SK-N-SH (cell line): ENCODE measurements around the gene NFYA. TPM values are rescaled to one million over a fixed set of nuclear protein-coding genes. Genes with fewer than 3 reads are reported as not detected.

Experiments
- CTCF ChIA-PET: fragments of 300-600, 350-600 bp; formaldehyde crosslinking; extraction: SDS; loops from one replicate; lab custom pipeline; 2021; lab: Yijun Ruan, JAX
- POLR2A ChIA-PET: fragments of 350-600 bp; sonication (Branson Sonifier 250); formaldehyde crosslinking; extraction: SDS; loops from one replicate; lab custom pipeline; 2020; ENCODE audit warnings: antibody characterized with exemption, inconsistent platforms; lab: Yijun Ruan, JAX
- DNase-seq: peaks from one replicate; pipeline ENCODE4 v3.0.0; 2012
- H2AFZ ChIP-seq: fragments of 200-600 bp; sonication (generic); 2 replicates; pipeline ENCODE4 v1.8.1; 2016; ENCODE audit warnings: antibody characterized with exemption, mild to moderate bottlenecking, low read depth
- H3F3A ChIP-seq: fragments of 200-600 bp; sonication (generic); replicated peaks from 2 replicates; pipeline ENCODE3; 2016; ENCODE audit warnings: antibody characterized with exemption, mild to moderate bottlenecking; ENCODE audit not compliant: insufficient read depth
- H3K27ac ChIP-seq, 2 experiments: fragments of 200-500 bp in 1 of 2; fragments of 200-600 bp in 1 of 2; sonication (Bioruptor generic) in 1 of 2; sonication (generic), shearing (Covaris generic) in 1 of 2; 2 replicates each; pipeline versions ENCODE4 v1.5.1 to v1.6.1; 2014 to 2016; ENCODE audit warnings: low read depth in 2 of 2, inconsistent platforms in 1 of 2, low read length in 1 of 2, mild to moderate bottlenecking in 1 of 2, mixed read lengths in 1 of 2
- H3K27me3 ChIP-seq: fragments of 200-600 bp; sonication (generic), shearing (Covaris generic); 2 replicates; pipeline ENCODE4 v1.6.1; 2016; ENCODE audit warnings: mixed run types; ENCODE audit not compliant: insufficient read depth
- H3K36me3 ChIP-seq, 2 experiments: fragments of 200-500 bp in 1 of 2; fragments of 200-600 bp in 1 of 2; sonication (Bioruptor generic) in 1 of 2; sonication (generic) in 1 of 2; replicated peaks in 1 of 2; 2 replicates each; pipeline versions ENCODE3 to v1.5.1; 2014 to 2016; ENCODE audit warnings: low read length in 1 of 2, mild to moderate bottlenecking in 1 of 2; ENCODE audit not compliant: insufficient read depth in 2 of 2, control insufficient read depth in 1 of 2
- H3K4me1 ChIP-seq, 2 experiments: fragments of 200-500 bp in 1 of 2; fragments of 200-600 bp in 1 of 2; sonication (Bioruptor generic) in 1 of 2; sonication (generic), shearing (Covaris generic) in 1 of 2; 2 replicates each; pipeline versions ENCODE4 v1.5.1 to v1.6.1; 2014 to 2016; ENCODE audit warnings: low read depth in 1 of 2, low read length in 1 of 2, mixed run types in 1 of 2; ENCODE audit not compliant: insufficient read depth in 2 of 2, control insufficient read depth in 1 of 2
- H3K4me2 ChIP-seq: fragments of 200-600 bp; sonication (generic), shearing (Covaris generic); 2 replicates; pipeline ENCODE4 v1.6.1; 2017; ENCODE audit warnings: mixed run types
- H3K4me3 ChIP-seq, 2 experiments: fragments of 200-500 bp in 1 of 2; fragments of 200-600 bp in 1 of 2; sonication (Bioruptor generic) in 1 of 2; sonication (generic), shearing (Covaris generic) in 1 of 2; 2 replicates each; pipeline versions ENCODE4 v1.5.1 to v1.8.1; 2014 to 2016; ENCODE audit warnings: low read depth in 2 of 2, inconsistent platforms in 1 of 2, low read length in 1 of 2, mild to moderate bottlenecking in 1 of 2, mixed read lengths in 1 of 2, moderate library complexity in 1 of 2
- H3K79me2 ChIP-seq: fragments of 200-600 bp; sonication (generic); 2 replicates; pipeline ENCODE4 v1.8.1; 2017; ENCODE audit warnings: mild to moderate bottlenecking; ENCODE audit not compliant: insufficient read depth
- H3K9ac ChIP-seq: fragments of 200-600 bp; sonication (generic); 2 replicates; pipeline ENCODE4 v1.6.1; 2017; ENCODE audit warnings: mixed run types
- H3K9me2 ChIP-seq: fragments of 200-600 bp; sonication (generic); 2 replicates; pipeline ENCODE4 v1.6.1; 2017; ENCODE audit warnings: mixed run types
- H3K9me3 ChIP-seq: fragments of 200-600 bp; sonication (generic); 2 replicates; pipeline ENCODE4 v1.6.1; 2017; ENCODE audit warnings: mixed run types, mild to moderate bottlenecking, moderate library complexity
- H4K20me1 ChIP-seq: fragments of 200-600 bp; sonication (generic); 2 replicates; pipeline ENCODE4 v1.6.1; 2017; ENCODE audit warnings: mild to moderate bottlenecking, mixed run types; ENCODE audit not compliant: insufficient read depth
- CHD2 ChIP-seq: fragments of 150-350 bp; IDR thresholded peaks from 2 replicates; pipeline ENCODE4 v1.6.1; 2018; ENCODE audit warnings: low read length; ENCODE audit not compliant: partially characterized antibody
- EZH2phosphoT487 ChIP-seq: fragments of 200-600 bp; sonication (generic); IDR thresholded peaks from 2 replicates; pipeline ENCODE4 v1.6.1; 2017; ENCODE audit warnings: low read depth, mixed run types, mild to moderate bottlenecking, antibody characterized with exemption, moderate library complexity, borderline replicate concordance
- FOXJ3 ChIP-seq: sonication (generic); formaldehyde crosslinking; IDR thresholded peaks from 2 replicates; pipeline ENCODE4 v1.5.1; 2020; ENCODE audit warnings: mild to moderate bottlenecking, missing genetic modification reagents
- FOXM1 ChIP-seq: IDR thresholded peaks from 2 replicates; pipeline ENCODE4 v1.4.0; 2012; ENCODE audit warnings: low read depth, mild to moderate bottlenecking
- JUND ChIP-seq: IDR thresholded peaks from 2 replicates; pipeline ENCODE4 v1.4.0; 2012
- MAX ChIP-seq: IDR thresholded peaks from 2 replicates; pipeline ENCODE4 v1.4.0; 2012; ENCODE audit warnings: low read depth
- MEF2A ChIP-seq: IDR thresholded peaks from 2 replicates; pipeline ENCODE4 v1.4.0; 2012; ENCODE audit warnings: low read depth, borderline replicate concordance
- MXI1 ChIP-seq: IDR thresholded peaks from 2 replicates; pipeline ENCODE4 v1.6.1; 2012; ENCODE audit warnings: mild to moderate bottlenecking, low read depth, low read length, improper control_type of control experiment
- NFIC ChIP-seq: IDR thresholded peaks from 2 replicates; pipeline ENCODE4 v1.4.0; 2012; ENCODE audit warnings: borderline replicate concordance
- NRF1 ChIP-seq: IDR thresholded peaks from 2 replicates; pipeline ENCODE4 v1.6.1; 2012; ENCODE audit warnings: low read depth, mild to moderate bottlenecking, low read length
- RAD21 ChIP-seq: IDR thresholded peaks from 2 replicates; pipeline ENCODE4 v1.6.1; 2012; ENCODE audit warnings: mild to moderate bottlenecking, low read length
- REST ChIP-seq: IDR thresholded peaks from 2 replicates; pipeline ENCODE4 v1.6.1; 2012; ENCODE audit warnings: mild to moderate bottlenecking, low read depth, low read length, moderate library complexity
- RFX5 ChIP-seq: IDR thresholded peaks from 2 replicates; pipeline ENCODE4 v1.6.1; 2012; ENCODE audit warnings: mild to moderate bottlenecking, improper control_type of control experiment, low read length
- RXRA ChIP-seq: IDR thresholded peaks from 2 replicates; pipeline ENCODE4 v1.4.0; 2012; ENCODE audit warnings: low read depth, mild to moderate bottlenecking, borderline replicate concordance
- SMC3 ChIP-seq: IDR thresholded peaks from 2 replicates; pipeline ENCODE4 v1.6.1; 2012; ENCODE audit warnings: low read depth, low read length, improper control_type of control experiment
- TAF1 ChIP-seq: IDR thresholded peaks from 2 replicates; pipeline ENCODE4 v1.6.1; 2012; ENCODE audit warnings: low read depth, mild to moderate bottlenecking, low read length, moderate library complexity, borderline replicate concordance
- TCF12 ChIP-seq: IDR thresholded peaks from 2 replicates; pipeline ENCODE4 v1.4.0; 2012
- USF1 ChIP-seq: IDR thresholded peaks from 2 replicates; pipeline ENCODE4 v1.4.0; 2012; ENCODE audit warnings: low read depth, borderline replicate concordance
- USF2 ChIP-seq: fragments of 150-350 bp; IDR thresholded peaks from 2 replicates; pipeline ENCODE4 v1.6.1; 2017; ENCODE audit warnings: antibody characterized with exemption, low read length, low read depth, borderline replicate concordance
- WGBS: methylation state at CpG from one replicate; pipeline ENCODE4 v1.1.6; 2017; ENCODE audit warnings: low lambda C conversion rate; 5-methylcytosine and 5-hydroxymethylcytosine counted together
- polyA plus RNA-seq, 3 experiments: library from polyadenylated mRNA; depleted of rRNA; stranded (reverse); fragments of >200 nt; gene quantifications; 2 replicates each; pipeline ENCODE4 v1.2.3, GENCODE V29; 2012

Gene NFYA
- polyA plus RNA-seq, 1 of the 3 experiments (the other 2 are of a cell fraction): 6.8 TPM

- TF ChIP-seq MEF2A: no peak
- TF ChIP-seq EZH2phosphoT487: no peak
These were observed 22.8 kb upstream of the NFYA start (continued) for GRCh38 chr6:41049955-41050354.

GRCh38 chr6:41050536-41050935 is 22.2 kb upstream of the NFYA start:
- no peaks in the 10 kb centered on the region for H4K20me1 ChIP-seq
- H3F3A ChIP-seq: no peaks in the 10 kb centered on the region
- CTCF ChIA-PET: interaction anchor here (2.7 kb wide), 1 partner anchor 14 kb away, joined by 10 read pairs; no protein-coding TSS in a partner anchor
- H3K9ac ChIP-seq: no peak overlapping the region
- H3K27me3 ChIP-seq: no peaks in the 10 kb centered on the region
- H3K4me3 ChIP-seq: no peak overlapping the region
- no peak for DNase-seq
- no peaks in the 10 kb centered on the region for H3K79me2 ChIP-seq
- H2AFZ ChIP-seq: no peak overlapping the region
- no peaks in the 10 kb centered on the region for H3K9me2 ChIP-seq
- POLR2A ChIA-PET: no interaction called here
- H3K4me2 ChIP-seq: no peak overlapping the region
- 69% methylated on average over 3 of the region's 3 CpGs for WGBS
- no peak overlapping the region for H3K27ac ChIP-seq
- H3K9me3 ChIP-seq: no peaks in the 10 kb centered on the region
- peaks cover 0 to 4% of the 10 kb centered on the region in 2 experiments; a peak in 1 of 4 replicates for H3K4me1 ChIP-seq
- TF ChIP-seq FOXJ3 (CRISPR knock-in tag): no peak
- TF ChIP-seq NRF1: no peak
- TF ChIP-seq SMC3: no peak
- no peak for TF ChIP-seq RFX5
- TF ChIP-seq USF2: no peak
- no peak for TF ChIP-seq MAX
- no peak for TF ChIP-seq TCF12
- no peak for TF ChIP-seq TAF1
- TF ChIP-seq USF1: no peak
- no peak for TF ChIP-seq FOXM1
- H3K36me3 ChIP-seq: no peaks in the 10 kb centered on the region

- Histone ChIP-seq H3K36me3 (no peaks in the 10 kb centered on the region), H3K4me2 (no peak overlapping the region), H3K4me3 (no peak overlapping the region), H3K9me3 (no peaks in the 10 kb centered on the region), H3K27me3 (no peaks in the 10 kb centered on the region), H3K9ac (no peak overlapping the region), H3K9me2 (no peaks in the 10 kb centered on the region), H2AFZ (no peak overlapping the region), H3K79me2 (no peaks in the 10 kb centered on the region), H3F3A (no peaks in the 10 kb centered on the region), H3K27ac (no peak overlapping the region), H3K4me1 (peaks cover 0 to 4% of the 10 kb centered on the region in 2 experiments; a peak in 1 of 4 replicates), H4K20me1 (no peaks in the 10 kb centered on the region)
- TF ChIP-seq TCF12 (no peak), NFIC (no peak), RFX5 (no peak), CHD2 (no peak), USF1 (no peak), FOXJ3 (CRISPR knock-in tag) (no peak), REST (no peak), RAD21 (no peak), RXRA (no peak), MXI1 (no peak), JUND (no peak)
- DNase-seq: no peak
- ChIA-PET CTCF (no interaction called here), POLR2A (no interaction called here)
- 92% methylated on average over 5 of the region's 5 CpGs for WGBS
These were observed 20.9 kb upstream of the NFYA start for GRCh38 chr6:41051873-41052272.
